GM18520 (cell line): Measurements from ENCODE around the gene ATG7.
"Not testable (repeated sequence)": the region's sequence is repeated elsewhere in the genome, so short reads cannot be mapped to it uniquely, and the experiment has no call there.

Source experiments
- ATAC-seq: cut with Tn5 transposase; IDR thresholded peaks from one replicate; pipeline ENCODE4 v1.9.1; 2021; ENCODE audit not compliant: unreplicated experiment

Gene ATG7

GRCh38 chr3:11348877-11349276 lies 76.7 kb downstream of the ATG7 start:
- ATAC-seq, result not testable (repeated sequence)

- no peak for ATAC-seq
These were observed 77.2 kb downstream of the ATG7 start for GRCh38 chr3:11349446-11349845.

- no peak for ATAC-seq
These were observed 78.2 kb downstream of the ATG7 start for GRCh38 chr3:11350374-11350773.

- no peak for ATAC-seq
These were observed 79.3 kb downstream of the ATG7 start for GRCh38 chr3:11351451-11351850.

- no peak for ATAC-seq
These were observed 84.1 kb downstream of the ATG7 start for GRCh38 chr3:11356269-11356668.

- no peak for ATAC-seq
These were observed 90.4 kb downstream of the ATG7 start for GRCh38 chr3:11362600-11362999.

GRCh38 chr3:11363715-11364114 lies 91.5 kb downstream of the ATG7 start:
- no peak for ATAC-seq

- no peak for ATAC-seq
These were observed 92.0 kb downstream of the ATG7 start for GRCh38 chr3:11364181-11364580.

GRCh38 chr3:11367143-11367693 lies 95.0 kb downstream of the ATG7 start:
- ATAC-seq, result no peak

- no peak for ATAC-seq
These were observed 98.0 kb downstream of the ATG7 start for GRCh38 chr3:11370191-11370590.

- ATAC-seq, result no peak
These were observed 98.8 kb downstream of the ATG7 start for GRCh38 chr3:11370966-11371365.

GRCh38 chr3:11371747-11372146 lies 99.5 kb downstream of the ATG7 start:
- no peak for ATAC-seq

GRCh38 chr3:11373235-11373634 lies 101.0 kb downstream of the ATG7 start:
- ATAC-seq, result no peak

- ATAC-seq, result no peak
These were observed 101.5 kb downstream of the ATG7 start for GRCh38 chr3:11373654-11374053.

- ATAC-seq, result no peak
These were observed 103.3 kb downstream of the ATG7 start for GRCh38 chr3:11375333-11376088.

- ATAC-seq, result no peak
These were observed 105.5 kb downstream of the ATG7 start for GRCh38 chr3:11377719-11378118.

- ATAC-seq, result no peak
These were observed 107.1 kb downstream of the ATG7 start for GRCh38 chr3:11379238-11379823.

GRCh38 chr3:11379824-11380701 lies 107.9 kb downstream of the ATG7 start:
- ATAC-seq, result no peak

GRCh38 chr3:11381141-11381540 lies 108.9 kb downstream of the ATG7 start:
- ATAC-seq, result no peak

- ATAC-seq, result no peak
These were observed 109.4 kb downstream of the ATG7 start for GRCh38 chr3:11381563-11381962.

GRCh38 chr3:11382146-11382745 lies 110.0 kb downstream of the ATG7 start:
- ATAC-seq, result no peak
